HPDE6-E6E7 (cell line): ENCODE results near the gene TIMM17A.

Experiments used
- DNase-seq: peaks from one replicate; pipeline ENCODE4 v3.0.0; 2011; ENCODE audit warnings: missing footprints; ENCODE audit errors: extremely low spot score

The TIMM17A gene

GRCh38 chr1:201983380-201983805 is 28.1 kb downstream of the TIMM17A start:
- no peak for DNase-seq

- no peak for DNase-seq
Measured at GRCh38 chr1:201984446-201984845, 29.1 kb downstream of the TIMM17A start.

GRCh38 chr1:201985355-201985754 is 30.1 kb downstream of the TIMM17A start:
- no peak for DNase-seq

GRCh38 chr1:201988601-201989000 is 33.3 kb downstream of the TIMM17A start:
- DNase-seq = no peak

GRCh38 chr1:201989354-201990128 is 34.2 kb downstream of the TIMM17A start:
- DNase-seq = no peak

- no peak for DNase-seq
Measured at GRCh38 chr1:201990427-201990826, 35.1 kb downstream of the TIMM17A start.

- no peak for DNase-seq
Measured at GRCh38 chr1:201999625-202000238, 44.4 kb downstream of the TIMM17A start.

GRCh38 chr1:202002507-202002906 is 47.2 kb downstream of the TIMM17A start:
- no peak for DNase-seq

- DNase-seq = no peak
Measured at GRCh38 chr1:202004711-202005110, 49.4 kb downstream of the TIMM17A start.

- DNase-seq = no peak
Measured at GRCh38 chr1:202005958-202006357, 50.7 kb downstream of the TIMM17A start.

GRCh38 chr1:202007304-202007703 is 52.0 kb downstream of the TIMM17A start:
- no peak for DNase-seq

GRCh38 chr1:202007805-202008489 is 52.6 kb downstream of the TIMM17A start:
- peak; percentile 99 for DNase-seq

GRCh38 chr1:202009326-202010179 is 54.2 kb downstream of the TIMM17A start:
- no peak for DNase-seq

GRCh38 chr1:202010180-202011015 is 55.1 kb downstream of the TIMM17A start, which contains the start of gene ELF3:
ELF3 (plus strand) TSS chr1:202010587; CDS start chr1:202011137, 550 bp downstream.
- DNase-seq = peak; percentile 89

- DNase-seq = no peak
Measured at GRCh38 chr1:202011994-202012393, 56.7 kb downstream of the TIMM17A start.

- DNase-seq = no peak
Measured at GRCh38 chr1:202012544-202013478, 57.5 kb downstream of the TIMM17A start.

- DNase-seq = no peak
Measured at GRCh38 chr1:202013603-202014002, 58.3 kb downstream of the TIMM17A start.

GRCh38 chr1:202014060-202014459 is 58.8 kb downstream of the TIMM17A start:
- DNase-seq = no peak

- no peak for DNase-seq
Measured at GRCh38 chr1:202014915-202015661, 59.8 kb downstream of the TIMM17A start.
